Left ventricle myocardium inferior (tissue), 1 donor: Measurements from ENCODE around the gene MYO9A. TPM values are rescaled to one million over a fixed set of nuclear protein-coding genes. Genes with fewer than 3 reads are reported as not detected.
"Not testable (repeated sequence)": the region's sequence is repeated elsewhere in the genome, so short reads cannot be mapped to it uniquely, and the experiment has no call there.

Experiments
- DNase-seq: peaks from one replicate; pipeline ENCODE4 v3.0.0-alpha.2; 2020
- H3K27ac ChIP-seq: fragments of 200-600 bp; replicated peaks from 2 replicates; pipeline ENCODE4 v1.8.0; 2021
- H3K27me3 ChIP-seq: fragments of 200-600 bp; 2 replicates; pipeline ENCODE4 v1.8.0; 2021; ENCODE audit warnings: low read depth
- H3K36me3 ChIP-seq: fragments of 200-600 bp; 2 replicates; pipeline ENCODE4 v1.8.0; 2021
- H3K4me1 ChIP-seq: fragments of 200-600 bp; 2 replicates; pipeline ENCODE4 v1.8.0; 2021
- H3K4me3 ChIP-seq: fragments of 200-600 bp; 2 replicates; pipeline ENCODE4 v1.8.0; 2021; ENCODE audit warnings: mild to moderate bottlenecking, moderate library complexity
- H3K9me3 ChIP-seq: fragments of 200-600 bp; replicated peaks from 2 replicates; pipeline ENCODE4 v1.8.0; 2021
- CTCF ChIP-seq: fragments of 200-600 bp; IDR thresholded peaks from 2 replicates; pipeline ENCODE4 v1.8.0; 2021; ENCODE audit warnings: antibody characterized with exemption, mild to moderate bottlenecking, borderline replicate concordance
- intact Hi-C: fragments of 100-400 bp; cut with micrococcal nuclease; formaldehyde crosslinking; loops from one replicate; pipeline ENCODE4 v1.11.0; 2022
- total RNA-seq: library from RNA; stranded (reverse); fragmentation: NEBNext Ultra II Directional; extraction: Animal tissue kit (Norgen Biotek cat#: 25700); gene quantifications from one replicate; pipeline ENCODE4 v1.2.1, GENCODE V29; 2021
- donor health status: DM: no; HTN: yes; CAD: no; lungs with severe emphysema.

MYO9A gene
- total RNA-seq, 1 donor from 2014 or later: 22.5 TPM

- TF ChIP-seq CTCF: no peak
- no peaks in the 10 kb centered on the region for H3K36me3 ChIP-seq
- peaks cover 13% of the 10 kb centered on the region for H3K9me3 ChIP-seq
- H3K27me3 ChIP-seq: no peaks in the 10 kb centered on the region
- no peak overlapping the region for H3K4me3 ChIP-seq
- no peak overlapping the region for H3K27ac ChIP-seq
- H3K4me1 ChIP-seq: peaks cover 32% of the 10 kb centered on the region
- DNase-seq: no peak
- intact Hi-C loops: no loop called here
Measured at GRCh38 chr15:72060687-72061250, 57.2 kb downstream of the MYO9A start.

- no peaks in the 10 kb centered on the region for H3K36me3 ChIP-seq
- H3K4me1 ChIP-seq: peaks cover 32% of the 10 kb centered on the region
- no peak for DNase-seq
- no peak for TF ChIP-seq CTCF
- intact Hi-C loops: no loop called here
- peaks cover 13% of the 10 kb centered on the region for H3K9me3 ChIP-seq
- H3K4me3 ChIP-seq: no peak overlapping the region
- no peak overlapping the region for H3K27ac ChIP-seq
- H3K27me3 ChIP-seq: no peaks in the 10 kb centered on the region
Measured at GRCh38 chr15:72058585-72058984, 59.4 kb downstream of the MYO9A start.

GRCh38 chr15:72057548-72058091 lies 60.3 kb downstream of the MYO9A start:
- no peaks in the 10 kb centered on the region for H3K36me3 ChIP-seq
- intact Hi-C loops: no loop called here
- TF ChIP-seq CTCF: no peak
- DNase-seq: no peak
- H3K27me3 ChIP-seq: no peaks in the 10 kb centered on the region
- H3K9me3 ChIP-seq: peaks cover 4% of the 10 kb centered on the region
- peaks cover 32% of the 10 kb centered on the region for H3K4me1 ChIP-seq
- H3K27ac ChIP-seq: no peak overlapping the region
- H3K4me3 ChIP-seq: peak overlapping the region; percentile 14

GRCh38 chr15:72056217-72056616 lies 61.7 kb downstream of the MYO9A start:
- H3K27ac ChIP-seq, DNase-seq, intact Hi-C loops, H3K9me3 ChIP-seq, H3K4me3 ChIP-seq, H3K27me3 ChIP-seq, H3K36me3 ChIP-seq: not testable (repeated sequence)
- peaks cover 27% of the 10 kb centered on the region for H3K4me1 ChIP-seq

GRCh38 chr15:72053297-72053696 lies 64.7 kb downstream of the MYO9A start:
- H3K4me1 ChIP-seq: peaks cover 22% of the 10 kb centered on the region
- H3K27me3 ChIP-seq, H3K36me3 ChIP-seq, intact Hi-C loops, H3K4me3 ChIP-seq, DNase-seq, H3K9me3 ChIP-seq, H3K27ac ChIP-seq: not testable (repeated sequence)

GRCh38 chr15:72050700-72051099 lies 67.2 kb downstream of the MYO9A start:
- Histone ChIP-seq H3K27ac (no peak overlapping the region), H3K27me3 (no peaks in the 10 kb centered on the region), H3K9me3 (no peaks in the 10 kb centered on the region), H3K36me3 (peaks cover 6% of the 10 kb centered on the region), H3K4me3 (no peak overlapping the region), H3K4me1 (peaks cover 25% of the 10 kb centered on the region)
- DNase-seq: no peak
- no peak for TF ChIP-seq CTCF
- intact Hi-C loops: no loop called here
